K562 (cell line): ENCODE results near the gene ZNF285. TPM values are rescaled to one million over a fixed set of nuclear protein-coding genes. Genes with fewer than 3 reads are reported as not detected.
A peak's percentile ranks its signal among the peaks of the same experiment; 100 is the strongest.

ENCODE experiments used
- BMI1 ChIP-seq: fragments of 150-350 bp; IDR thresholded peaks from 2 replicates; pipeline ENCODE4 v1.6.1; 2014; ENCODE audit warnings: low read length
- GABPA ChIP-seq: fragments of 200-800 bp; sonication (Bioruptor generic); conservative IDR thresholded peaks from 2 replicates; pipeline ENCODE4 v1.6.1; 2016; ENCODE audit warnings: low read depth, missing genetic modification characterization, missing compliant biosample characterization
- HDAC3 ChIP-seq: fragments of 450-650 bp; IDR thresholded peaks from 2 replicates; pipeline ENCODE4 v1.6.1; 2018; ENCODE audit warnings: borderline replicate concordance, mild to moderate bottlenecking, moderate library complexity; ENCODE audit not compliant: partially characterized antibody
- KDM1A ChIP-seq, 2 experiments: fragments of 450-650 bp; IDR thresholded peaks; 2 replicates each; pipeline ENCODE4 v1.6.1; 2016; ENCODE audit warnings: mild to moderate bottlenecking in 2 of 2
- MAZ ChIP-seq, 2 experiments: fragments of 450-650 bp in 1 of 2; sonication (generic) in 1 of 2; formaldehyde crosslinking; IDR thresholded peaks in 1 of 2; conservative IDR thresholded peaks in 1 of 2; 2 replicates each; pipeline versions ENCODE4 v1.4.0 to v1.5.0; 2020; ENCODE audit warnings: mild to moderate bottlenecking in 1 of 2, missing genetic modification reagents in 1 of 2
- MBD2 ChIP-seq: sonication (generic); IDR thresholded peaks from 2 replicates; pipeline ENCODE4 v1.6.1; 2016; ENCODE audit warnings: low read depth, borderline replicate concordance
- MEF2D ChIP-seq: conservative IDR thresholded peaks from 2 replicates; pipeline ENCODE4 v1.6.1; 2016; ENCODE audit warnings: low read depth, missing genetic modification characterization, missing compliant biosample characterization
- NR2C2 ChIP-seq, 2 experiments: fragments of 200-800 bp in 1 of 2; sonication (Bioruptor generic) in 1 of 2; sonication (generic) in 1 of 2; formaldehyde crosslinking in 1 of 2; IDR thresholded peaks; 2 replicates each; pipeline versions ENCODE4 v1.6.1 to v1.8.0; 2016 to 2022; ENCODE audit warnings: mild to moderate bottlenecking in 1 of 2, missing compliant biosample characterization in 1 of 2, missing genetic modification characterization in 1 of 2, missing genetic modification reagents in 1 of 2
- POLR2G ChIP-seq: fragments of 200-400 bp; formaldehyde crosslinking; IDR thresholded peaks from 2 replicates; pipeline ENCODE4 v1.6.1; 2017; ENCODE audit warnings: low read depth, mild to moderate bottlenecking, antibody characterized with exemption, low read length, moderate library complexity
- RAD21 ChIP-seq, 2 experiments: fragments of 250-450 bp in 1 of 2; fragments of 450-650 bp in 1 of 2; sonication (Bioruptor Pico) in 1 of 2; formaldehyde crosslinking in 1 of 2; IDR thresholded peaks in 1 of 2; conservative IDR thresholded peaks in 1 of 2; 2 replicates each; pipeline versions ENCODE4 v1.4.0 to v1.8.0; 2020 to 2022; ENCODE audit warnings: mild to moderate bottlenecking in 2 of 2, moderate library complexity in 1 of 2
- ZEB2 ChIP-seq: fragments of 450-650 bp; IDR thresholded peaks from 2 replicates; pipeline ENCODE4 v1.6.1; 2016
- ZNF282 ChIP-seq: sonication (generic); formaldehyde crosslinking; IDR thresholded peaks from 2 replicates; pipeline ENCODE4 v1.8.1; 2023; ENCODE audit warnings: missing genetic modification reagents
- ZNF589 ChIP-seq: fragments of 200-800 bp; sonication (Bioruptor generic); IDR thresholded peaks from 2 replicates; pipeline ENCODE4 v1.6.1; 2016; ENCODE audit warnings: low read depth, missing genetic modification characterization, missing compliant biosample characterization
- polyA plus RNA-seq, 8 experiments: library from polyadenylated mRNA; depleted of rRNA in 4 of 8; stranded (reverse) in 5 of 8; unstranded in 3 of 8; fragments of >200 nt; fragmentation: Nextera tagmentation in 2 of 8; fragmentation: Illumina TruSeq in 1 of 8; extraction: Ambion mirVana in 2 of 8; extraction: Trizol in 1 of 8; gene quantifications; 2 replicates each; pipeline versions ENCODE4 v1.2.1 to v1.2.3, GENCODE V29; 2011 to 2014; ENCODE audit warnings: inconsistent platforms in 1 of 8, missing spikeins in 1 of 8
- total RNA-seq, 7 experiments: library from RNA; depleted of rRNA in 6 of 7; stranded (reverse); fragments of >200 nt in 6 of 7; fragmentation: Illumina TruSeq in 2 of 7; extraction: Trizol in 2 of 7; gene quantifications; 2 replicates each; pipeline versions ENCODE4 v1.2.1 to v1.2.3, GENCODE V29; 2011 to 2021; ENCODE audit warnings: low replicate concordance in 1 of 7
- TF ChIP-seq, protein P1 (sequence below): sonication (generic); formaldehyde crosslinking; IDR thresholded peaks from 2 replicates; pipeline ENCODE4 v1.8.1; 2023; ENCODE audit warnings: missing genetic modification reagents, mild to moderate bottlenecking, borderline replicate concordance
- TF ChIP-seq, protein P2 (sequence below): sonication (generic); formaldehyde crosslinking; IDR thresholded peaks from 2 replicates; pipeline ENCODE4 v1.4.0; 2020; ENCODE audit warnings: mild to moderate bottlenecking, missing genetic modification reagents
- TF ChIP-seq, protein P3 (sequence below): fragments of 450-650 bp; IDR thresholded peaks from 2 replicates; pipeline ENCODE4 v1.6.1; 2017; ENCODE audit warnings: mild to moderate bottlenecking, moderate library complexity
- TF ChIP-seq, protein P4 (sequence below): sonication (generic); formaldehyde crosslinking; IDR thresholded peaks from 2 replicates; pipeline ENCODE4 v1.8.0; 2023; ENCODE audit warnings: mild to moderate bottlenecking, missing genetic modification reagents

Gene ZNF285
- total and polyA plus RNA-seq, 9 of the 15 experiments (the other 6 are each of a cell fraction or from before 2014, with no cell fraction given): 0.14 to 1.1 (median 0.50) TPM

DNA sequence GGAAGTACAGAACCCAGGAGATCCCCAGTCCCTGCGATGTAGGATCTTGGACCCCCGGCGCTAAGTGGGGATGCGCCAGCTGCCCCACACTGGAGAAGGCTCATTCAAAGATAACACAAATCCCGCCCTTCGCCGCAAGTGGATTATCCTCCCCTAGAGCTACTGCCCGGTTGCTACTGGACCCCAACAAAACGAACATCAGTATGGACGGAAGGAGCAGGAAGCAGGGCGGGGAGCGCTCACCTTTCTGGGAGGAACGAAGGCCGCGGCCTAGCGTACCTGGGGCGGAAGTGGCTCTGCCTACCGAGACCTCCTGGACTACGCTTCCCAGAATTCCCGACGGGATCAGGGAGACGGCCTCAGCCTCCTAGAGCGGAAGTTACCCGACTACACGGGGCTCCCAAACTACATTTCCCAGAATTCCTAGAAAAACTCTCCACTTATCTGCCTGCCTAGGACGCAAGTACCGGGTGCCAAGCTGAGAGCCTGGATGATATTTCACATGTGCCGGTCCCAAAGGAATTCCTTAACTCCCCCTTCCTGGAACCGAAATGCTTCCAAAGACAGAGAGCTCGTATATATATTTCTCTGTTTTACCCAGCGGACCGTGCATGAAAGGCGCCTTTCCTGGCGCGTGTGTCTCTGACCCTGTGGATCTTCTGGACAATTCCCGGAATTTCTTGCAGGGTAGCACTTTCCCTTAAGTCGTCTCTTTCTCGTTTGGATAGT is 44.9 kb downstream of the ZNF285 start, which contains the start of gene ZNF112 (continued):
- TF ChIP-seq, protein P1, sequence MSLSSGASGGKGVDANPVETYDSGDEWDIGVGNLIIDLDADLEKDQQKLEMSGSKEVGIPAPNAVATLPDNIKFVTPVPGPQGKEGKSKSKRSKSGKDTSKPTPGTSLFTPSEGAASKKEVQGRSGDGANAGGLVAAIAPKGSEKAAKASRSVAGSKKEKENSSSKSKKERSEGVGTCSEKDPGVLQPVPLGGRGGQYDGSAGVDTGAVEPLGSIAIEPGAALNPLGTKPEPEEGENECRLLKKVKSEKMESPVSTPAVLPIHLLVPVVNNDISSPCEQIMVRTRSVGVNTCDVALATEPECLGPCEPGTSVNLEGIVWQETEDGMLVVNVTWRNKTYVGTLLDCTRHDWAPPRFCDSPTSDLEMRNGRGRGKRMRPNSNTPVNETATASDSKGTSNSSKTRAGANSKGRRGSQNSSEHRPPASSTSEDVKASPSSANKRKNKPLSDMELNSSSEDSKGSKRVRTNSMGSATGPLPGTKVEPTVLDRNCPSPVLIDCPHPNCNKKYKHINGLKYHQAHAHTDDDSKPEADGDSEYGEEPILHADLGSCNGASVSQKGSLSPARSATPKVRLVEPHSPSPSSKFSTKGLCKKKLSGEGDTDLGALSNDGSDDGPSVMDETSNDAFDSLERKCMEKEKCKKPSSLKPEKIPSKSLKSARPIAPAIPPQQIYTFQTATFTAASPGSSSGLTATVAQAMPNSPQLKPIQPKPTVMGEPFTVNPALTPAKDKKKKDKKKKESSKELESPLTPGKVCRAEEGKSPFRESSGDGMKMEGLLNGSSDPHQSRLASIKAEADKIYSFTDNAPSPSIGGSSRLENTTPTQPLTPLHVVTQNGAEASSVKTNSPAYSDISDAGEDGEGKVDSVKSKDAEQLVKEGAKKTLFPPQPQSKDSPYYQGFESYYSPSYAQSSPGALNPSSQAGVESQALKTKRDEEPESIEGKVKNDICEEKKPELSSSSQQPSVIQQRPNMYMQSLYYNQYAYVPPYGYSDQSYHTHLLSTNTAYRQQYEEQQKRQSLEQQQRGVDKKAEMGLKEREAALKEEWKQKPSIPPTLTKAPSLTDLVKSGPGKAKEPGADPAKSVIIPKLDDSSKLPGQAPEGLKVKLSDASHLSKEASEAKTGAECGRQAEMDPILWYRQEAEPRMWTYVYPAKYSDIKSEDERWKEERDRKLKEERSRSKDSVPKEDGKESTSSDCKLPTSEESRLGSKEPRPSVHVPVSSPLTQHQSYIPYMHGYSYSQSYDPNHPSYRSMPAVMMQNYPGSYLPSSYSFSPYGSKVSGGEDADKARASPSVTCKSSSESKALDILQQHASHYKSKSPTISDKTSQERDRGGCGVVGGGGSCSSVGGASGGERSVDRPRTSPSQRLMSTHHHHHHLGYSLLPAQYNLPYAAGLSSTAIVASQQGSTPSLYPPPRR (CRISPR knock-in tag): no peak
- TF ChIP-seq GABPA (tag) (peak; percentile 95), MBD2 (no peak), MAZ (CRISPR knock-in tag; conservative IDR thresholded peaks at IDR 0.05 in 1 of 2, IDR thresholded peaks at IDR 0.05 in 1 of 2) (0 out of 4 replicates have a peak, but pooled peaks of 1 of the 2 experiments have one; percentile 10), BMI1 (no peak), ZEB2 (no peak), POLR2G (peak; percentile 34; the same call in 1 of the 2 replicates), NR2C2 (CRISPR knock-in tag; IDR thresholded peaks at IDR 0.05) (no peak), NR2C2 (tag; IDR thresholded peaks at IDR 0.05) (peak; percentile 87), MEF2D (tag) (no peak), ZNF589 (CRISPR knock-in tag) (no peak), RAD21 (CRISPR knock-in tag; conservative IDR thresholded peaks at IDR 0.05 in 1 of 2, IDR thresholded peaks at IDR 0.05 in 1 of 2) (no peak), KDM1A (IDR thresholded peaks at IDR 0.05) (no peak), HDAC3 (no peak), ZNF282 (CRISPR knock-in tag) (no peak)
- TF ChIP-seq, protein P2, sequence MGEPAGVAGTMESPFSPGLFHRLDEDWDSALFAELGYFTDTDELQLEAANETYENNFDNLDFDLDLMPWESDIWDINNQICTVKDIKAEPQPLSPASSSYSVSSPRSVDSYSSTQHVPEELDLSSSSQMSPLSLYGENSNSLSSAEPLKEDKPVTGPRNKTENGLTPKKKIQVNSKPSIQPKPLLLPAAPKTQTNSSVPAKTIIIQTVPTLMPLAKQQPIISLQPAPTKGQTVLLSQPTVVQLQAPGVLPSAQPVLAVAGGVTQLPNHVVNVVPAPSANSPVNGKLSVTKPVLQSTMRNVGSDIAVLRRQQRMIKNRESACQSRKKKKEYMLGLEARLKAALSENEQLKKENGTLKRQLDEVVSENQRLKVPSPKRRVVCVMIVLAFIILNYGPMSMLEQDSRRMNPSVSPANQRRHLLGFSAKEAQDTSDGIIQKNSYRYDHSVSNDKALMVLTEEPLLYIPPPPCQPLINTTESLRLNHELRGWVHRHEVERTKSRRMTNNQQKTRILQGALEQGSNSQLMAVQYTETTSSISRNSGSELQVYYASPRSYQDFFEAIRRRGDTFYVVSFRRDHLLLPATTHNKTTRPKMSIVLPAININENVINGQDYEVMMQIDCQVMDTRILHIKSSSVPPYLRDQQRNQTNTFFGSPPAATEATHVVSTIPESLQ: no peak
- TF ChIP-seq, protein P3, sequence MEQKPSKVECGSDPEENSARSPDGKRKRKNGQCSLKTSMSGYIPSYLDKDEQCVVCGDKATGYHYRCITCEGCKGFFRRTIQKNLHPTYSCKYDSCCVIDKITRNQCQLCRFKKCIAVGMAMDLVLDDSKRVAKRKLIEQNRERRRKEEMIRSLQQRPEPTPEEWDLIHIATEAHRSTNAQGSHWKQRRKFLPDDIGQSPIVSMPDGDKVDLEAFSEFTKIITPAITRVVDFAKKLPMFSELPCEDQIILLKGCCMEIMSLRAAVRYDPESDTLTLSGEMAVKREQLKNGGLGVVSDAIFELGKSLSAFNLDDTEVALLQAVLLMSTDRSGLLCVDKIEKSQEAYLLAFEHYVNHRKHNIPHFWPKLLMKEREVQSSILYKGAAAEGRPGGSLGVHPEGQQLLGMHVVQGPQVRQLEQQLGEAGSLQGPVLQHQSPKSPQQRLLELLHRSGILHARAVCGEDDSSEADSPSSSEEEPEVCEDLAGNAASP: no peak
- TF ChIP-seq, protein P4, sequence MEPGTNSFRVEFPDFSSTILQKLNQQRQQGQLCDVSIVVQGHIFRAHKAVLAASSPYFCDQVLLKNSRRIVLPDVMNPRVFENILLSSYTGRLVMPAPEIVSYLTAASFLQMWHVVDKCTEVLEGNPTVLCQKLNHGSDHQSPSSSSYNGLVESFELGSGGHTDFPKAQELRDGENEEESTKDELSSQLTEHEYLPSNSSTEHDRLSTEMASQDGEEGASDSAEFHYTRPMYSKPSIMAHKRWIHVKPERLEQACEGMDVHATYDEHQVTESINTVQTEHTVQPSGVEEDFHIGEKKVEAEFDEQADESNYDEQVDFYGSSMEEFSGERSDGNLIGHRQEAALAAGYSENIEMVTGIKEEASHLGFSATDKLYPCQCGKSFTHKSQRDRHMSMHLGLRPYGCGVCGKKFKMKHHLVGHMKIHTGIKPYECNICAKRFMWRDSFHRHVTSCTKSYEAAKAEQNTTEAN (CRISPR knock-in tag): no peak
